Retina (tissue), 1 donor: ENCODE measurements around the gene GPR161.
A peak's percentile ranks its signal among the peaks of the same experiment; 100 is the strongest.
"Not testable (repeated sequence)": the region's sequence is repeated elsewhere in the genome, so short reads cannot be mapped to it uniquely, and the experiment has no call there.

Source experiments
- DNase-seq: peaks from one replicate; pipeline ENCODE4 v3.0.0-alpha.2; 2016

Gene GPR161

DNA sequence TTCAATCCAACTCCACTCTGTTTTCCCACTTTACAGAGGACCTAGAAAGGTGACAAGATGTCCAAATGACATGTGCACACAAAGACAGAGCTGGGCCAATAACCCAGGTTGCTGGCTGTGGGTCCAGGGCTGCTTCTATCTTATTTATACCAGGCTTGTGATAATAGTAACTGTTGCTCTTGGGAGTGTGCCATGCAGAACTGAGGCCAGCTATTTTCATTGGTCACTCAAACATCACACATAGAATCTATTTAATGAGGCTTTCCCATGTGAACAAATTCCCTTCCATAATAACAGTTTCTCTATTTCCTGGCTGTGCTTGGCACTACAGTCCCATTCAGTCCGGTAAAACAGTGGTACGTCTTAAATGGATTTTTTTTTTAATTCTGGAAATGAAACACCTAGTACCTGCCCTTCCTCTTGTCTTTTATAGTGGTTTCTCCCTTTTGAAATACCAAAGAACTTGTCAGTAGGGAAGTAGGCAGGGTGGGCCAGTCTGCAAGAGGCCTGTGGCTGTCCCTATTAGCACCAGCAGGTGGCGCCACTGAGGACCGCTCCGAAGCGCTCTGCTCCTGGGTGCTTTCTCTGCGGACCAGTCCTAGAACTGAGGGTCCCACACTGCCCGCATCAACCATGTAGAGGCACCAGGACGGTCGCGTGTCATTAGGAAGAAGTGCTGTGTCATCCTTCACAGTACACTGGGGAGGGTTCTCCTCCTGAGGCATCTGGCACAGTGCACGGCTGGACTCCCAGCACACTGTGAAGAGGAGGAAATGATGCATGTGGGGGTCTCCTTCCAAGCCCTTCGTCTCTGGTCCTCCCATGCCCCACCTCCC lies 52.1 kb downstream of the GPR161 start:
- peak; percentile 64 for DNase-seq

DNA sequence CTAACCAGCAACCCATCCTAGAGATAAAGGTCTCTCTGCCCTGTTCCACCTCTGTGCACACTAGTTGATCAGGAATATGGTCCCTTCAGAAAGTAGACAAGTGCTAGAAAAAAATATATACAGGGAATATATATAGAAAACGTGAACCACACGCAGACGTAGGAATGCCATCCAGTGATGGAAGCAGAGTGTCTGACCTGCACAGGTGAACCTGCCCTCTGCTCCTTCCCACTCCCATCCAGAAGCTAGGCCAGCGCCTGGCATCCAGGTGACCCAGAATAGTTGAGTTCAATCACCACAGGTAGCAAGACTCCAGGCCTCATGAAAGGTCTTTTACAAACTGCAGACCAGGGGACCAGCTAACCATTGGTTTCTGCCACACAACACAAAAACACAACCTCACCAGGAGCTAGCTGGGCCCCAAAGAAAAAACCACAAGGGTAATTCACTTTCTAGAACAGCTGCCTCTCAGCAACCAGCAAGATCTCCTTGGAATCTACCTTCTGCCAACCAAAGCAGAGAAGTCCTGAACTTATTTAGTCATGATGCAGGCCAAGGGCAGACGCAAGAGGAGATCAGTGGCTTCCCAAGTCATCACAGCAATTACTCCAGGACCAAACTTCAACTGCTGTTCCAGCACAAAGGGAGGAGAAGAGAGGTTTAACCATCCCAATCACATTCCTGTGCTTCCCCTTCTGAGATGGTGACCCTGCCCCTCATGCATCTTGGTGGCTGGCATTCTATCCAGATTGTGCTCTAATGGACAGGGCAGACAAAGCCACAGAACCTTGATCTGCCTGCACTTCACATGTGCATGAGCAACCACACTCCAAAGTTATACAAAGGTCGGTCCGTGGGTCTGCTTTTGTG lies 53.0 kb downstream of the GPR161 start:
- no peak for DNase-seq

GRCh38 chr1:168082008-168082876 lies 54.5 kb downstream of the GPR161 start:
- peak; percentile 68 for DNase-seq

DNA sequence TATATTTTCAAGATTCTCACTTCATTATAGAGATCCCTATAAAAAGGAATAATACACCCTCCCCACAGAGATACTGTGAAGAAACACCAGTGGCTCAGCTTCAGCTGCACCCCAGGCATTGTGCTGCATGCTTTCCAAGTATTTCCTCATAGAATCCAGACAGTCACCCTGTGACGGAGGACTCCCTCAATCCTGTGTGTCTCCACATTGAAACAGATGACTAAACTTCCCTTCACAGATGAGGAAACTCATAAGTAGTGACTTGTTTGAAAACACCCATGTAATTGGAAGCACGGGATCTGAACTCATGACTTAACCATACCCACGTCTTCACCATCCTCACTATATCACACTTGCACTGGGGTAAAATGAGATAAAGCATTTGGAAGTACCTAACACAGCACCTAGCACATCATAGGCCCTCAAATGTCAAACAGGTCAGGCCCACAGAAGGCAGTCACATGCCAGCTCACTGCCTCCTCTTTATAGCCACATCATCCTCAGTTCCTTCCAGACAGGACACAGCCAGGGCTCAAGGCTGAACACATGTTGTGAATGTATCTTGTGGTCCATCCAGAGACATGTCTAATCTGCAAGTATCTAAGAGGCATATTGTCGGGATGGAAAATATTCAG lies 55.2 kb downstream of the GPR161 start:
- DNase-seq, result no peak

DNA sequence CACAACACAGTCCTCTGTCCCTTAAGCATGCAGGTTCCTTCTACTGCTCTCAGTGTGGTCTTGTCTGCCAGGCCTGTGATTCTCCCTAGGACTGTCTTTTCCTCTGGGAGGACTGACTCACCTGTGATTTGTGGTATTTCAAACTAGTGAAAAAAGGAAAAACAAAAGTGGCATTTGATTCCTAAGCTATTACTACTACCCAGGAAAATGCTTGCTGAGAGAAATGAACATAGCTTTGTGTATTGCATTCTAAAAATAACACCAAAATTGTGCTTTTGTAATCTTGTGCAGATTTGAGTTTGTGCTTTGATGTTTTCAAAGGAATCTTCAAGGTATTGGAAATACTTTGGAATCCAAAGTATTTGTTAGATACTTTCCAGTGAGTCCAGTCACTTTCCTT lies 57.0 kb downstream of the GPR161 start:
- DNase-seq, result no peak

DNA sequence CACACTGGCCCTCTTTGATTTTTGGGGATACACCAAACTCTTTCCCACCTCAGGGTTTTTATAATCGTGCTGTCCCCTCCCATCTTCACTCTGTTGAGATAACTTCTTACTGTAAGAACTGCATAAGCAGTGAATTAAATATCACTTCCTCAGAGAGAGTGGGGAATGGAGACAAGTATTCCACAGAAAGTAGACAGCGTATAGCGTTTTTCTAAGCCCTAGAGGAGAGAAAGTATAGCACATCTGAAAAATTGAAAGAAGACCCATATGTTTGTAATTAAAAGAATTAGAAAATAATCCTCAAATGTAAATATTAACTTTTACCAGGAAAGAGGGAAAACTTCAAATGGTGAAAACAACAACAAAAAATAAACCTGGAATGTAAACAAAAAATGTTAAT lies 67.3 kb downstream of the GPR161 start:
- no peak for DNase-seq

- no peak for DNase-seq
Measured at GRCh38 chr1:168065506-168065905, 71.2 kb downstream of the GPR161 start.

GRCh38 chr1:168064216-168064615 lies 72.5 kb downstream of the GPR161 start:
- no peak for DNase-seq

DNA sequence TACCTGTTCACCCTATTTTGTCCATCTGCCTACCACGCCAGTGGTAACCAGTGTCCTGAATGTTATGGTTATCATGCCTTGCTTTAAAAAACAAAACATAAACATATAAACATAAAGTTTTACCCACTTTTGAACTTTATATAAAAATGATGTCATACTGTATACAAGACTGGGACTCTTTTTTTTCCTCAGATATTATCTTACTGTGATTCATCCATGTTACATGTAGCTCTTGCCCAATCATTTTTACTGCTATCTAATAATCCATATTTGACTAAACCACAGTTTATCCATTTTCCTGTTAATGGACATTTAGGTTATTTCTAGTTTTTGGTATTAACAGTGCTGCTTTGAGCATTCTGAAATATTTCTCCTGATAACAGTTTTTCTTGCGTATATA lies 78.8 kb downstream of the GPR161 start:
- no peak for DNase-seq

GRCh38 chr1:168057355-168057754 lies 79.4 kb downstream of the GPR161 start:
- no peak for DNase-seq

- not testable (repeated sequence) for DNase-seq
Measured at GRCh38 chr1:168056152-168056551, 80.6 kb downstream of the GPR161 start.

- DNase-seq, result no peak
Measured at GRCh38 chr1:168054117-168054516, 82.6 kb downstream of the GPR161 start.

GRCh38 chr1:168053681-168054080 lies 83.0 kb downstream of the GPR161 start:
- no peak for DNase-seq

- DNase-seq, result no peak
Measured at GRCh38 chr1:168050880-168051279, 85.8 kb downstream of the GPR161 start.

DNA sequence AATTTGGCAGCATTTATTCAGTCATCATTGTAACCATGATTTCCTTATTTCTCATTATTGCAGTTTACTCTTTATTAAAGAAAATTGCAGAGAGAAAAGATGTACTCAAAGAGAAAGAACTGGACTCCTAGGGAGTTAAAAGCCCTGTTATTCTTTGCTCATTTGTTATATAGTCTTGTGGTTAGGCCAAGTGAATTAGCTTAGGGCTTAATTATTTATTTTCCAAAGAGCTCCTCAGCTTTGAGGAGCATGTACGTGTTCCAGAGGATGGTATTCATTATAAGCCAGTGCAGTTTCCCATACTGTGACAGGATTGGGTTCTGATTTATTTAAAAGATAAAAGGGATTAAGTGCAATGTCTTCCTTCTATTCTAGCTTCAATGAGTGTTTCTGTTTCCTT lies 86.4 kb downstream of the GPR161 start:
- no peak for DNase-seq

DNA sequence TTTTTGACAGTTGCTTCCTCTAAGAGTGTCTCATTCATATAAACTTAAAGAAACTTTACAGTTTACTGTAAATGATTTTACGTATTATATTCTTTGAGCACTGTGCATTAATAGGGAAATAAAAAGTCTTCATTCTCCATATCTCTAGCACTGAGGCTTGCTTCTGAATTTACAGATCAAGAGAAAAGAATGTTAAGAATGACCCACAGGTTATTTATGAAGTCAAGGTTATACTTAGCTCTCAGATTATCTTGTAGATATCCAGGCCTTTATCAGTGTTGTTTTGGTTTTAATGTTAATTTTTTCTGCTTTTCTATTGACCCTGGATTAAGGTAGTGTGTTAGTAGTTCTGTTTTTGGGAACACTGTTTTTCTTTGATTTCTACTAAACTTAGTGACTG lies 91.4 kb downstream of the GPR161 start:
- DNase-seq, result no peak

- no peak for DNase-seq
Measured at GRCh38 chr1:168042362-168042761, 94.4 kb downstream of the GPR161 start.

GRCh38 chr1:168035345-168035744 lies 101.4 kb downstream of the GPR161 start:
- DNase-seq, result no peak

- DNase-seq, result no peak
Measured at GRCh38 chr1:168032029-168032428, 104.7 kb downstream of the GPR161 start.

DNA sequence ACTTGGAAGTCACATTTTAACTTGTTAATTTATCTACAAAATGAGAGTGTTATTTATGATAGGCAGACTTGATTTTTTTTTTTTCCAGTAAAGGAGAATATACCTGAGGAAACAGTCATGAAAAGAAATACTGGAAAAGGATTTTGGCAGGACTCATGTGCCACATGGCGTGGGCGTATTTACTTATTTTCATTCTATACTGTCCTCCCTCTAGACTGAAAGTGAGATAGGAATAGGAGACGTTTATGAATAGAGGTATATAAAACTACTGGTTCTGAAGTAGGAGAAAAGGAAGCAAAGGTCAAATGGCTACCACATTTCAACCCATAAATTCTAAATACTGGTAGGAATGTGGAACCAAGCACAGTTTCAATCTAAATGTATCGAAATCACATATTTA lies 105.1 kb downstream of the GPR161 start:
- DNase-seq, result no peak

GRCh38 chr1:168031198-168031597 lies 105.5 kb downstream of the GPR161 start:
- DNase-seq, result no peak
